HuH-7.5 (cell line): ENCODE data around the gene OPCML.

Source experiments
- DNase-seq: peaks from one replicate; pipeline ENCODE4 v3.0.0; 2011; ENCODE audit warnings: low spot score

OPCML gene

GRCh38 chr11:133541021-133541719 is 8.9 kb upstream of the OPCML start:
- DNase-seq = no peak

GRCh38 chr11:133536198-133536597 is 3.9 kb upstream of the OPCML start:
- no peak for DNase-seq

GRCh38 chr11:133533205-133533604 is 904 bp upstream of the OPCML start:
- DNase-seq = no peak

DNA sequence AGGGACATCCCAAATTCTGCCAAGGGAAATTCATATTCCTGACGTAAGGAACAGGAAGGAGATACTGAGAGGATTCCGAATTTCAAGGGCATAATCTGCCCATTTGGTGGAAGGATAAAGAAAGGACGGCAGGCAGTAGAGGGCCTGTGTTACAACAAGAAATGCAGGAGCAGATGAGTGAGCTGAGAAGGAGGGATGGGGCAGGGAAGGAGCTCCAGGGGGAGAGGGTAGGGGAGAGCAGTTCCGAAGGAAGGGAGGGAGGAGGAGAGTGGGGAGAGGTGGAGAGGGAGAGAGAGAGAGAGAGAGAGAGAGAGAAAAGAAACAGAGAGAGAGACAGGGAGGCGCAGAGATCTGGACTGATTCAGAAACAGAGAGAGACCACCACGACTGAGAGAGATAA is 843 bp downstream of the OPCML start:
- no peak for DNase-seq

DNA sequence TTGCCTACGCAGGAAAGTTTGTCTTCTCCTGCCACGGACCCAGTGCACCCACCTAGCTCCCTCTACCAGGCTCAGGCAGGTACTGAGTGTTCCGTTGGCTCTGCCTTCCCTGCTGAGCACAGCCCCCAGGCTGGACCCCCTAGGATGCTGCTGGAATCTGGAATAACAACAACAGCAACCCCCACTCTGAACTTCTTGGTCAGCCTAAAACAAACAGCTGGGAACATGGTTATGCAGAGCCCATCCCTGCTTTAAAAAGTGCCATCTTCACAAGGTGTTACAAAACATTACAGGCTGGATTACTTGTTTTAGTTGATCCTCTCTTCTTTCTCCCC is 1.8 kb downstream of the OPCML start:
- no peak for DNase-seq

DNA sequence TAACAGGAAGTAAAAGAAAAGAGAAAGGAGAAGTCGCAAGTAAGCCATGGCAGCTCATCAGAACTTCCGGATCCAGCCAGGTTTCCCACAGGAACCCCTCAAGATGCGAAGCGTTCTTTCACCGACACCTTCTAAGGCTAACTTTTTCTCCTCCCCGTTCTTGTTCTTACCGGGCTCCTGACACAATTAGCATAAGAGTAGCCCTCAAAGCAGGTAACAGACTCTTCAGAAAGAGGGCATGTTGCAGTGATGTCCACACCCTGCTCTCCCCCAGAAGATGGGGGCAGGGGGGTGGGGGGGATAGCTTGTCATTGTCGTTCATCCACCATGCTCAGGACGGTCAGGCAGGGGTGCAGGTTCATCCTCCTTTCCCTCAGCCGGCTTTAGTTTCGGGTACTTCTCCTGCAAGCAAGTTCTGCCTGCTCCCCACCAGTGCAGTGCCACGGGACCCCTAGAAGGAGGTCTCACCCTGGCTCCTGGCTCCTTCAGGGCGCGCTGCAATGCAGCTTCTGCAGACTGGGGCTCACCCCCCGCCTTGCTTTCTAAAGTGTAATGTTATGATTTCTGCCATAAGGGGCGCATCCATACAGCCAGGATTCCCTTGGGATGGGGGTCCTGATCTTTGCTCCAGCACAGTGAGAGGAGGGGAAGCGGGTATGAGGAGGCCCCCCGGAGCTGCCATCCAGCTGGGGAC is 2.3 kb downstream of the OPCML start:
- no peak for DNase-seq

GRCh38 chr11:133526790-133527189 is 5.5 kb downstream of the OPCML start:
- DNase-seq = no peak

DNA sequence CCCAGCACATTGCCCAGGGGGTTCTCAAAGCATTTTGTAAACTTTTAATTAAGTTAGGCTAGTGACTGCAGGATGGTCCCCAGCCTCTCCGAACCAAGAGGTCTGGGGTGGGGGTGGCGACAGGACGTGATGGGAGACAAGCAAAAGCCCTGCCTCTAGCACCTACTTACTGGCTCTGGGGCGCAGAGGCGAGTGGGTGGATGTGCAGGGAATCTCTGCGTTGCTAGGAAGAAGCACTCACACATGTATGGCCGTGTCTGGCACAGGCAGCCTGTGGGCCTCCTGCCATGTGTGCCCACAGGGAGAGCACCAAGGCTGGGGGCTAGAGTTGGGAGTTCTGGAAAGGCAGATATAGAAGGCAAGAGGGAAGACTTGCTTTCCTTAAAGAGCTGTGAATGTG is 6.3 kb downstream of the OPCML start:
- no peak for DNase-seq

DNA sequence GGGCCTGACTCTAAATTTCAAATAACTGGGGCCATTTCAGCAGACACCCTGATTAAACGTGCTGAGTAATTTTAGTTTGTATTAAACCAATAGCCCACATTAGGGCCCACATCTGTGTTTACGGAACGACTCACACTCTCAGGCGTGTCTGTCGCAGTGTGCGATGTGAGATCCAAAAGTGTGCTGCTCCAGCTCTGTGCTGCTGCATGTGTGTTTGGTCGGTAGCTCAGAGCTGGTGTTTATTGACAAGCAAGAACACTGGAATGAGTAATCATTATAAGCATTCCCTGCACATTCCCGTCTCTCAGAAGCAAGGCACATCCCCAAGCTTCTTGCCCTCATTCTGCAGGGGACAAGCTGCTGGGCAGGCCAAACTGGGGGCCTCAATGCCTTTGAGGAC is 7.8 kb downstream of the OPCML start:
- DNase-seq = no peak

GRCh38 chr11:133522344-133522743 is 10.0 kb downstream of the OPCML start:
- no peak for DNase-seq

GRCh38 chr11:133521502-133521901 is 10.8 kb downstream of the OPCML start:
- no peak for DNase-seq

DNA sequence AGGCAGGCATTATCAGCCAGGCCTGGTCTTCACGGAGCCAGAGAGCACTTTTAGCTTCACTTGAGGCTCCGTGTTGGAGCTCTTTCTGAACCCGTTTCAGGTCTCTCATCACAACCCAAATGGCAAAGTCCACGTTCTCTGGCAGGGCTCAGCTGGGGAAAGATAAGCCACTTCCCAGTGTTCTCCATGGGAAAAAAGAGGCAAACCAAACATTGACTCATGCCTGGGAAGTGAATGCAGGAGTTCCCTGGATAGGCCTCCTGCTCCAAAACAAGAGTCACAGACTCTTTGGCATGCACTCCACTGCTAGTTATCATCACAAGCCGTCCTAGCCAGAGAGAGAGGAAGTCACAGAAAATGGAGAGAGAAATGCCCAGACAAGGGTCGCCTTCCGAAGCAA is 11.6 kb downstream of the OPCML start:
- no peak for DNase-seq

DNA sequence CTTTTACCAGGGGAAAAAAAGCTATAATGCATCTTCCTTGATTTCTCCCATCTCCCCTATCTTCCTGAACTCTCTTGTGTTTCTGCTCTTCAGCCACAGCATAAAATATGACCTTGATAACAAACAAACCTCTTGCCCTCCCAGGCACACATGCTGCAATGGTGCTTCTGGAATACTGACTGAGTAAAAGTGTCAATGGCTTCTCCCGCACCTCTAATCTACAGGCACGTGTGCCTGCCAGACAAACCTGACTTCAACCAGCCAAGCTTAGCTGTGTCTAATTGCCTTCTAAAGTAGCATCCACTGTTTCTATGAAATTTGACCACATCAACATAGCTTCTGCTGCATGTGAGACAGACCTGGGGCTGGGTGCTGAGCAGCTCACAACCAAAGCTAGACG is 12.7 kb downstream of the OPCML start:
- no peak for DNase-seq

DNA sequence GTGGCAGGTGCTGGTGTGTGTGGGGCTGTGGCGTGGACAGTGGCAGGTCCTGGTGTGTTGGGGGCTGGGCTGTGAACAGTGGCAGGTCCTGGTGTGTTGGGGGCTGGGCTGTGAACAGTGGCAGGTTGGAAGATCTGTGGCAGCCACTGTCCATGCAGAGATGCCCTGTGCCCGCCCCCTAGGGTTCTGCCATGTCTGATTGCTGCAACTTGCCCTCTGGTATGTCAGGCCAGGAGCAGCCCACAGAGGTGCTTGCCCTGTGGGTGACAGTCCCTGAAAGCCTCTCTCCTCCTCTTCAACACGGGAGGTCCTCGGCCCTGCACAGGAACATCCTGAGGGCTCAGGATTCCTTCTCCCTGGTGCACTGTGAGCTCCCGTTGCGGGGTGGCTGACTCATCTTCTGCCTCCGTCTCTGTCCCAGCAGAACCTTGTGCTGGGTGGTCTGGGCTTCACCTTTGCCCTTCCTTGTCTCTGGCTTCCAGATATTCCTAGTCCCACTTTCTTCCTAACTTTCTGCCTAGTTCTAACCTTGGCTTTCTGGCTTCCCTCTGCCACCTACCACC is 13.5 kb downstream of the OPCML start:
- DNase-seq = no peak

- DNase-seq = no peak
These were observed 15.5 kb downstream of the OPCML start for GRCh38 chr11:133516845-133517244.

GRCh38 chr11:133515107-133515506 is 17.2 kb downstream of the OPCML start:
- no peak for DNase-seq

DNA sequence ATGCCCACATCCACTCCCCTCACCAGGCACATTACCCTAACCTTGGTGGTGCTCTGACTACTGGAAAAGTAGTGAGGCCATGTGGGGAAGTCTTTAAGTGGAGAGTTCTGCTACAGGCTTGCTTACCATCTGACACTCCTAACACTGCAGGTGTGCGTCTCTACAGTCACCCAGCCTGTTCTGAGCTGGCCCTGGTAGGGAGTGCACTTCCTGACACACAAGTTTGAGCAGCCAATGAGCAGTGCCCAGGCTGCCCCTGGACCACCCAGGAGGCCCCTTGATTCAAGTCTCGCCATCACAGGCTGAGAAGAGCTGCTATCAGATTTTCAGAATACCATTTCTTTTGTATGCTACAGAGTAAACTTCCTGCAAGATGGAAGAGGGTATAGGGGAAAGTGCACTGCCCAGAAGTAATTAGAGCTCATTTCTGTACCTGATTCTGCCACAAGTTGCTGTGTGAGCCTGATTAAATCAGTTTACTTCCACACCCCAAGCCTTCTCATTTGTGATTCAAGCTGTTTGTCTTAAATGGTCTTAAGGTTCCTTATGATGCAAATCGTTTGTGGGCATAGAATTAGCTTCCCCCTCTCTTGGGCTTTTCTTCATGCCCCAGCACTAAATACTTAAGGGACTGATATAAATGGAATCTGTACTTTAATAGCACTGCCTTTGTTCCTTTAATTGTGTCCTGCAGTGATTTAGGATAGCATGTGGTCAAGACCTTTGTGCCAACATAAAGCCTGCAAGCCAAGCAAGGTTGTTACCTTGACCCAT is 22.2 kb downstream of the OPCML start:
- no peak for DNase-seq

GRCh38 chr11:133508468-133508867 is 23.8 kb downstream of the OPCML start:
- DNase-seq = no peak

GRCh38 chr11:133507185-133507584 is 25.1 kb downstream of the OPCML start:
- no peak for DNase-seq

DNA sequence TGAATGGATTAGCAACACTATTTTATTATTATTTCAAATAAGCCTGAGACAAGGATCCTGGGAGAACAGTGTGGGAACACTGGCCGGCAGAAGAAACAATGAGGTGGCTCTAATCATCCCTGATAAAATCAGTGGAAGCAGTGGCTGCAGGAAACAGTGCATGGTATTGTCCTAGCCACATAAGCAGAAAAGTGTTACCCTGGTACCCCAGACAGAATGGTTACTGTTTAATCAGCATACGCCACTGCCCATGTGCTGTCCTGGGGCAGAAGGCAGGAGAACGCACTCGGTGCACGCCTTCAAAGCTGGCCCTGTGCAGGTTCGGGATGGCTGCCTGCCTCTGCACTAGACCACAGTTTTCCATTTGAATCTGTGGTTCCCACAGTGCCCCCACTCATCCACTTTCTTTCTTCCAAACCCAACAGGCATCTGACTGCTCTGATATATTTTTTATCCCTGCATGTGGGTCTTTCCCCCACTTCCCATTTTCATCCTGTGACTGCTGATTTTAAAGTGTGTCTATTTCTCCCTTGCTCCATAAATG is 25.7 kb downstream of the OPCML start:
- no peak for DNase-seq

DNA sequence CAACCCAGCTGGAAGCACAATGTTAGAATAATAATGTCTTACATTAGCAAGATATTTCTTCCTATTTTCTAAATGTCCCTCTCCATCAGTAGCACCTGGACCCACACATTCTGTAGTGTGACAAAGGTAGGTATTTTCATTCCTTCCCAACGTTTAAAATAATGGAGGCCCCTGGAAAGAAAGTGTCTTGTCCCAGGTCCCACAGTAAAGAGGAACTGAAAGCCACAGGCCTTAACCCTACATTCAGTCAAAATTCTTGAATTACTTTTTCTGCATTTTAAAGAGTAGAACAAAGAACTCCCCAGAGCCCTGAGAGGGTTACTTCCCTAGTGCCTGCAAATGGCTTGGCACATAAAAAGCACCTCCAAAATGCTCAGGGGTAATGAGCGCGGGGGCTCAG is 26.3 kb downstream of the OPCML start:
- no peak for DNase-seq

GRCh38 chr11:133504906-133505305 is 27.4 kb downstream of the OPCML start:
- no peak for DNase-seq

- no peak for DNase-seq
These were observed 28.5 kb downstream of the OPCML start for GRCh38 chr11:133503776-133504175.
